Neural crest cell (in vitro differentiated cells): Measurements from ENCODE around the gene CGB2. TPM values are rescaled to one million over a fixed set of nuclear protein-coding genes. Genes with fewer than 3 reads are reported as not detected.

Experiments used
- DNase-seq: peaks from one replicate; pipeline ENCODE4 v3.0.0; 2021; ENCODE audit warnings: low read depth, mixed read lengths, low spot score
- H3K27ac Mint-ChIP-seq: one replicate; pipeline ENCODE4 v1.8.0; 2021; ENCODE audit warnings: mild to moderate bottlenecking, mixed read lengths; ENCODE audit not compliant: unreplicated experiment
- H3K27me3 Mint-ChIP-seq: 2 replicates; pipeline ENCODE4 v1.8.0; 2021; ENCODE audit warnings: low read depth, mild to moderate bottlenecking, mixed read lengths
- H3K36me3 Mint-ChIP-seq: 2 replicates; pipeline ENCODE4 v1.8.0; 2021; ENCODE audit warnings: low read depth, mild to moderate bottlenecking, mixed read lengths
- H3K4me1 Mint-ChIP-seq: 2 replicates; pipeline ENCODE4 v1.8.0; 2021; ENCODE audit warnings: mixed read lengths
- H3K4me3 Mint-ChIP-seq: one replicate; pipeline ENCODE4 v1.8.0; 2021; ENCODE audit warnings: mild to moderate bottlenecking, mixed read lengths
- H3K9me3 Mint-ChIP-seq: 2 replicates; pipeline ENCODE4 v1.8.0; 2021; ENCODE audit warnings: mixed read lengths
- total RNA-seq: library from RNA; stranded (reverse); gene quantifications from 2 replicates; pipeline ENCODE4 v1.2.1, GENCODE V29; 2021
- TF ChIP-seq, protein P1 (sequence below): fragments of 200-600 bp; sonication (generic); conservative IDR thresholded peaks from 2 replicates; pipeline ENCODE4 v1.5.0; 2021; ENCODE audit warnings: antibody characterized with exemption, mild to moderate bottlenecking

CGB2 gene
- total RNA-seq, 1 donor from 2014 or later = not detected

DNA sequence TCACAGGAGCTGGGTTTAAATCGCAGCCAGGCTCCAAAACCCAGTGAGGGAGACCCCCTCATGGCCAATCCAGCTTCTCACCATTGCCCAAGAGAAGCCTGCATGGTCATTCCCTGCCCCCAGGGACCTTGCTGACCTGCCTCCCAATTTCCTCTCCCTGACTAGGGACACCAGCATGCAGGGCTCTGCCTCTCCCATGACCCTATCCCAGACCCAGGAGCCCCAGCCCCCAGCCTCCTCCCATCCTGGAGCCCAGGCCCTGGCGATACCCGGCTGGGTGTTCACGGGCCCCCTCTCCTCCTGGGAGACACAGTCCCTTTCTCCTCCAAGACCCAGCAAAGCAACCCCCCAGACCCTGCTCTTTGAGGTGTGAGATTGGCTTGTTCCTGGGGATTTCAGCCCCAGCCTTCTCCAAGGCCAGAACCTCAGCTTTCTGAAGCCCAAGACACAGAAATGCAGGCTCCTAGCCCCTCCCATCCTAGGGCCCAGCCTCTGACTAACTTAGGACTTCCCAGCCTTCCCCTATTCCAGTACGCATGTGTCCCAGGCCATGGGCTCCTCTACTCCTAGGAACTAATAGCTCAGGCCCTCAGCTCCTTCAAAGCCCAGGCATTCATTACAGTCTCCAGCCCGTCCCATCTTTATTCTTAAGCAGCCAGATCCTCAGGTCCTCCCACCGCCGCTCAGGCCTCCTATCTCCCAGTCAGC, 39.7 kb upstream of the CGB2 start:
- peak overlapping the region; percentile 98 for H3K27ac Mint-ChIP-seq
- TF ChIP-seq, protein P1, sequence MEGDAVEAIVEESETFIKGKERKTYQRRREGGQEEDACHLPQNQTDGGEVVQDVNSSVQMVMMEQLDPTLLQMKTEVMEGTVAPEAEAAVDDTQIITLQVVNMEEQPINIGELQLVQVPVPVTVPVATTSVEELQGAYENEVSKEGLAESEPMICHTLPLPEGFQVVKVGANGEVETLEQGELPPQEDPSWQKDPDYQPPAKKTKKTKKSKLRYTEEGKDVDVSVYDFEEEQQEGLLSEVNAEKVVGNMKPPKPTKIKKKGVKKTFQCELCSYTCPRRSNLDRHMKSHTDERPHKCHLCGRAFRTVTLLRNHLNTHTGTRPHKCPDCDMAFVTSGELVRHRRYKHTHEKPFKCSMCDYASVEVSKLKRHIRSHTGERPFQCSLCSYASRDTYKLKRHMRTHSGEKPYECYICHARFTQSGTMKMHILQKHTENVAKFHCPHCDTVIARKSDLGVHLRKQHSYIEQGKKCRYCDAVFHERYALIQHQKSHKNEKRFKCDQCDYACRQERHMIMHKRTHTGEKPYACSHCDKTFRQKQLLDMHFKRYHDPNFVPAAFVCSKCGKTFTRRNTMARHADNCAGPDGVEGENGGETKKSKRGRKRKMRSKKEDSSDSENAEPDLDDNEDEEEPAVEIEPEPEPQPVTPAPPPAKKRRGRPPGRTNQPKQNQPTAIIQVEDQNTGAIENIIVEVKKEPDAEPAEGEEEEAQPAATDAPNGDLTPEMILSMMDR = no peak
- peaks cover 4% of the 10 kb centered on the region for H3K36me3 Mint-ChIP-seq
- peaks cover 41% of the 10 kb centered on the region for H3K4me1 Mint-ChIP-seq
- no peak for DNase-seq
- no peaks in the 10 kb centered on the region for H3K9me3 Mint-ChIP-seq
- H3K4me3 Mint-ChIP-seq = peak overlapping the region; percentile 99
- H3K27me3 Mint-ChIP-seq = no peaks in the 10 kb centered on the region

DNA sequence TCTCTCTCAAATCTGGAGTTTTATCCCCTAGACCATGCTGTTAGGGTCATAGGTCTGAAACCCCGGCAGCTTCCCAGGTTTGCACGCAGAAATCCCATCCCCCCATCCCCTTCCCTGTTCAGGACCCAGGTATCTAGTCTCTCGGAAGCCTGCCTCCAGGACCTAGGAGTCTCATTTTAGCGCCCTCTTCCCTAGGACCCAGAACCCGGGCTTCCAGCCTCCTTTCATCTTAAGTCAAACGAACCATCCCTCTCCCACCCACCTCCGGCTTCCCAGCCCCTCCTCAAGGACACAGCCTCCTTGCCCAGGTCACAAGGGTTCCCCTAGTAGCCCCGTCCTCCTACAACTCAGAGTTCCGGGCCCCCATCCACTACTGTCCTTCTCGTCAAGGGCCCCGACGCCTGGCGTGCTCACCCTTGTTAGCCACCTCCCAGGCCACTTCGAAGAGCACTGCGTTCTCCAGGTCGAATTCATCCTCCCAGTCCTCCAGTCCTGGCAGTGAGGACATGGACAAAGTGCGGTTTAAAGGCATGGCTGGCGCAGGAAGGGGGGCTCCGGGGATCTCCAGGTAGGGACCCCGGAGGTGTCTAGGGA, 39.0 kb upstream of the CGB2 start:
- Mint-ChIP-seq H3K9me3 (no peaks in the 10 kb centered on the region), H3K27ac (peak overlapping the region; percentile 98)
- DNase-seq = peak; percentile 25

DNA sequence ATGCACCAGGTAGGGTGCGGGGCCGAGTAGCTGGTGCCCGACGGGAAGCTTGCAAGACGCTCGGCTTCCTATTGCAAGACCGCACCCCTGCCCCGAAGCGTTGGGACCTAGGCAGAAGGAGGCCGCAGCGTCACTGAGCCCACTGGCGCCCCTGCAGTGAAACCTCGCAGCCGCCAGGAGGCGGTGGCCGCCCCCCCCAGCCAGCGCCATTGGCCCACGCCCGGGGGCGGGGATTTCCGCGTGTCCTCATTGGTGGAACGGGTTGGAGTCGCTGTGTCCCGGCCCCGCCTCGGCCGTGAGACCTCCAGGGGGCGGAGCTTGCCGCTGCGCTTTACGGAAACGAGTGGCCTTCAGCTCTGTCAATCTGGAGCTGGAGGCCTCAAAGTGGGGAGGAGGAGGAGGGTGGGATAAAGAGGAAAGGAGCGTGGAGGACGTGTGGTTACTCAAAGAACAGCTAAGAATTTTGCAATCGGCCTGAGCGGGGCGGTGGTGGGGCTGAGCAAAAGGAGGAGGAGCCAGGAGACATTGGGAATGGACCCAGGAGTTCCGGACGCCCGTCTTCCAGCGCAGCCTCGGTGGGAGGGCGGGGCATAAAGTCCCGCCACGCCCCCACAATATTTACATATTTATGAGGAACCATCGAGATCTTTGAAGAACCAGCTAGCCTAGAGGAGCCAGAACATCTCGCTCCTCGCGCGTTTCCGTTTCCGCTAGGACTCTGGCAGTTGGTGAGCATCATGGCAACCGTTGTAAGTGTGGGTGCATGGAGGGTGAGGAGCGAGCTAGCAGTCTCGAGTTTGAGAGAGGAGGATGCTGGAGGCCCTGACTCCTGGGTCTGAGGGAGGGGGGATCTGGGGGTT, 38.3 kb upstream of the CGB2 start, which contains the start of the genes GYS1 and RUVBL2:
TSS of gene GYS1 (minus strand) at position 135 of the 860 bp plus-strand sequence. CDS start 197 bp downstream, outside the sequence.
TSS of gene RUVBL2 (plus strand) at position 713 of the 860 bp plus-strand sequence. CDS start at position 738, 25 bp downstream.
- Mint-ChIP-seq H3K9me3 (no peaks in the 10 kb centered on the region), H3K27ac (peak within 1 kb of the TSS; percentile 98), H3K36me3 (no peaks in the 10 kb centered on the region), H3K4me3 (peak within 1 kb of the TSS; percentile 99), H3K27me3 (no peaks in the 10 kb centered on the region), H3K4me1 (peaks cover 48% of the 10 kb centered on the region)
- TF ChIP-seq, protein P1 = peak; percentile 99
- DNase-seq = peak; percentile 98

More for the DNA sequence above, 39.0 kb upstream of the CGB2 start:
- Mint-ChIP-seq H3K27me3 (no peaks in the 10 kb centered on the region), H3K36me3 (peaks cover 4% of the 10 kb centered on the region), H3K4me1 (peaks cover 43% of the 10 kb centered on the region), H3K4me3 (peak overlapping the region; percentile 99)
- TF ChIP-seq, protein P1 = no peak

DNA sequence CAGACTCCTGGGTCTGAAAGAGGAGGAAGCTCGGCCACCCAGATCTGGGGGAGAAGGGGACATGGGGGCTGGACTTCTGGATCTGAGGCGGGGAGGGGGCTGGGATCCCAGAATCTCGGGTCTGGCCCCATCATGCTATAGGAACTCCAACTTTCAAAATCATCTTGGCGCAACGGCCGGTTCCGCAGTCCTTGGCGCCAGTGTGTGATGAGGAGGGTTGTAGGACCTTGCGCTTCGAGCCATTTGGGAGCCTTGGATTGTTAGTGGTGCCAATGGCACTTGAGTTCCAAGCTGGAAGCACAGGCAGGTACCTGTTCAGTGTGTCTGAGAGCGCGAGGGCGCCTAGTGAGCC, 37.7 kb upstream of the CGB2 start:
- H3K9me3 Mint-ChIP-seq = no peaks in the 10 kb centered on the region
- TF ChIP-seq, protein P1 = no peak
- H3K4me3 Mint-ChIP-seq = peak overlapping the region; percentile 99
- H3K27me3 Mint-ChIP-seq = no peaks in the 10 kb centered on the region
- peak overlapping the region; percentile 96 for H3K27ac Mint-ChIP-seq
- DNase-seq = no peak
- H3K36me3 Mint-ChIP-seq = no peaks in the 10 kb centered on the region
- H3K4me1 Mint-ChIP-seq = peaks cover 48% of the 10 kb centered on the region

DNA sequence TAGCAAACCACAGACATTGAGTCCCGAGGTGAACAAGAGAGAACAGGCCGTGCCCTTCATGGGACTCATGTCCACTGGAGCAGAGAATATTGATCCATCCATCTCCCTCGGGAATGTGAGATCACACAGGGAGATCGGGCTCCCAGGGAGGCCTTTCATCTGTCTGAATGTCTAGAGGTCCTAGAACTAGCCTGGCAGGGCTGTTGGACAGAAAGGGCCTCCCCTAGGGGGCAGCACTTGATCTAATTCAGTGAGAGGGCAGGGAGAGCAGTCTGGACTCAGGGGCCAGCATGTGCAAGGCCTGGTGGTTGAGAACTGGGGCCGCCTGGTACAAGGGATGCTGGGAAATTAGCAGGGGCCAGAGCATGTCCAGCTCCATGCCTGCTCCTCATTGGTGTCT, 33.7 kb upstream of the CGB2 start:
- no peaks in the 10 kb centered on the region for H3K9me3 Mint-ChIP-seq
- H3K4me3 Mint-ChIP-seq = peak overlapping the region; percentile 64
- H3K36me3 Mint-ChIP-seq = peaks cover 2% of the 10 kb centered on the region
- peak overlapping the region; percentile 65 for H3K27ac Mint-ChIP-seq
- DNase-seq = peak; percentile 74
- TF ChIP-seq, protein P1 = peak; percentile 62
- H3K4me1 Mint-ChIP-seq = peaks cover 37% of the 10 kb centered on the region
- no peaks in the 10 kb centered on the region for H3K27me3 Mint-ChIP-seq
